BE2C (cell line): Measurements from ENCODE around the gene NOD2.

ENCODE experiments used
- DNase-seq: peaks from one replicate; pipeline ENCODE4 v3.0.0-alpha.2; 2020
- H3K27me3 ChIP-seq: fragments of 250-450 bp; sonication (Bioruptor Pico); 2 replicates; pipeline ENCODE4 v1.5.1; 2020; ENCODE audit warnings: mild to moderate bottlenecking
- H3K36me3 ChIP-seq: fragments of 250-450 bp; sonication (Bioruptor Pico); 2 replicates; pipeline ENCODE4 v1.5.1; 2020; ENCODE audit warnings: mild to moderate bottlenecking
- H3K4me1 ChIP-seq: fragments of 250-450 bp; sonication (Bioruptor Pico); 2 replicates; pipeline ENCODE4 v1.5.1; 2020
- H3K4me3 ChIP-seq: 2 replicates; pipeline ENCODE4 v1.5.1; 2011; ENCODE audit warnings: low read depth, low read length
- H3K9me3 ChIP-seq: fragments of 250-450 bp; sonication (Bioruptor Pico); 2 replicates; pipeline ENCODE4 v1.5.1; 2020
- CTCF ChIP-seq: IDR thresholded peaks from 2 replicates; pipeline ENCODE4 v1.5.1; 2012; ENCODE audit warnings: mild to moderate bottlenecking, low read depth, low read length

The NOD2 gene

DNA sequence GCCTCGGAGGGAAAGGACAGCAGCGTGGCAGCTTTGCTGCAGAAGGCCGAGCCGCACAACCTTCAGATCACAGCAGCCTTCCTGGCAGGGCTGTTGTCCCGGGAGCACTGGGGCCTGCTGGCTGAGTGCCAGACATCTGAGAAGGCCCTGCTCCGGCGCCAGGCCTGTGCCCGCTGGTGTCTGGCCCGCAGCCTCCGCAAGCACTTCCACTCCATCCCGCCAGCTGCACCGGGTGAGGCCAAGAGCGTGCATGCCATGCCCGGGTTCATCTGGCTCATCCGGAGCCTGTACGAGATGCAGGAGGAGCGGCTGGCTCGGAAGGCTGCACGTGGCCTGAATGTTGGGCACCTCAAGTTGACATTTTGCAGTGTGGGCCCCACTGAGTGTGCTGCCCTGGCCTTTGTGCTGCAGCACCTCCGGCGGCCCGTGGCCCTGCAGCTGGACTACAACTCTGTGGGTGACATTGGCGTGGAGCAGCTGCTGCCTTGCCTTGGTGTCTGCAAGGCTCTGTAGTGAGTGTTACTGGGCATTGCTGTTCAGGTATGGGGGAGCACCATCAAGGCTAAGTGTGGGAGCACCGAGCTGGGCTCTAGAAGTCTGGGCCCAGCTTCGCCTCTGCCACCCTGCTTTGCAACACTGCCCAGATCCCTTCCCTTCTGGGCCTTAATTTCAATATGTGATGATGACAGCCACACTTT, 18.6 kb downstream of the NOD2 start:
- Histone ChIP-seq H3K4me3 (no peak overlapping the region), H3K36me3 (no peaks in the 10 kb centered on the region), H3K27me3 (no peaks in the 10 kb centered on the region), H3K9me3 (no peaks in the 10 kb centered on the region), H3K4me1 (peaks cover 9% of the 10 kb centered on the region)
- no peak for TF ChIP-seq CTCF
- DNase-seq, result peak; percentile 86

DNA sequence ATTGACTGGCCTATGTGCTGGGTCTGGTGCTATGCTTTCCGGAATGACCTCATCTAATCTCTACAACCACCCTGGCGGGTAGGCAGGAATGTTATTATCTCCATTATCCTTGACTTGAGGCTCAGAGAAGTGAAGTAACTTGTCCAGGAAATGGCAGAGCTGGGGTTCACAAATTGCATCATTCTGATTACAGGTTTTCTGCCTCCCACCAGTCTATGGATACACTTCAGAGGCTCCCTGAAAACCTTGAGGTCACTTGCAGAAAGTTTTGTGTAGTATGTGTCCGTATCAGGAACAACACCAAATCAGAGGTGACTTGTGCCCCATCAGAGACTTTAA, 19.1 kb downstream of the NOD2 start:
- Histone ChIP-seq H3K4me1 (peaks cover 9% of the 10 kb centered on the region), H3K9me3 (no peaks in the 10 kb centered on the region), H3K27me3 (no peaks in the 10 kb centered on the region), H3K4me3 (no peak overlapping the region), H3K36me3 (no peaks in the 10 kb centered on the region)
- no peak for DNase-seq
- no peak for TF ChIP-seq CTCF

DNA sequence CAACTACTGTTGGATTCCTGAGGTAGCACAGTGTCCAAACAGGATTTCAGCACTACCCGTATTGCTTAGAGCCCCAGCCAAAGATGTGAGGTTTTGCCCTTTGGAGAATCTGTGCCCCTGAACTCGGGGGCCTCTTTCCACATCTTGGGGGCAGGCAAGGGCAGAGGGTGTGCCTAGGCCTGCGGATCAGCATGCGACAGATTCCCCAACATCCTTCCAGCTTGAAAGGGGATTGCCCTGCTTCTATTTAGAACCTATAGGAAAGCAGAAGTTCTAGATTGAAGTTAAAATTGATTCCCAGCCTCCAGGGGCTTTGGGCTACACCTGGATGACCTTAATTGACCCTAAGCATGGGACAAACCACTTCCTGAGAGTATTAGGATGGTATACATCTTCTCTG, 19.6 kb downstream of the NOD2 start:
- Histone ChIP-seq H3K4me1 (peaks cover 9% of the 10 kb centered on the region), H3K9me3 (no peaks in the 10 kb centered on the region), H3K4me3 (no peak overlapping the region), H3K36me3 (no peaks in the 10 kb centered on the region), H3K27me3 (no peaks in the 10 kb centered on the region)
- no peak for TF ChIP-seq CTCF
- DNase-seq, result no peak

- no peak for TF ChIP-seq CTCF
- no peak overlapping the region for H3K4me3 ChIP-seq
- H3K4me1 ChIP-seq, result peaks cover 4% of the 10 kb centered on the region
- no peak for DNase-seq
- no peaks in the 10 kb centered on the region for H3K27me3 ChIP-seq
- no peaks in the 10 kb centered on the region for H3K9me3 ChIP-seq
- no peaks in the 10 kb centered on the region for H3K36me3 ChIP-seq
These were observed 23.7 kb downstream of the NOD2 start for GRCh38 chr16:50717091-50717490.

GRCh38 chr16:50717494-50717893, 24.1 kb downstream of the NOD2 start:
- H3K36me3 ChIP-seq, result no peaks in the 10 kb centered on the region

More at GRCh38 chr16:50717494-50717893, 24.1 kb downstream of the NOD2 start:
- Histone ChIP-seq H3K4me1 (no peaks in the 10 kb centered on the region), H3K27me3 (no peaks in the 10 kb centered on the region), H3K4me3 (no peak overlapping the region), H3K9me3 (no peaks in the 10 kb centered on the region)
- TF ChIP-seq CTCF, result no peak
- no peak for DNase-seq
